CD14-positive monocyte (primary cell): Measurements from ENCODE around the gene GMPPA. TPM values are rescaled to one million over a fixed set of nuclear protein-coding genes. Genes with fewer than 3 reads are reported as not detected.

Experiments
- DNase-seq, 3 donors: peaks; one replicate each; pipeline ENCODE4 v3.0.0-alpha.2; 2011 to 2022
- H2AFZ ChIP-seq: 2 replicates; pipeline ENCODE4 v1.6.0; 2012; ENCODE audit warnings: mild to moderate bottlenecking, low read depth, low read length, inconsistent platforms; ENCODE audit not compliant: insufficient read depth, poor library complexity, severe bottlenecking
- H3K27ac ChIP-seq, 2 donors: 1 replicate in 1 of 2; 2 replicates in 1 of 2; pipeline ENCODE4 v1.5.1; 2012 to 2013; ENCODE audit warnings: low read length in 2 of 2, control low read depth in 1 of 2, inconsistent platforms in 1 of 2, low read depth in 1 of 2, mild to moderate bottlenecking in 1 of 2
- H3K27me3 ChIP-seq, 2 donors: one replicate each; pipeline versions ENCODE4 v1.6.0 to v1.6.1; 2011 to 2013; ENCODE audit warnings: low read length in 2 of 2; ENCODE audit not compliant: control insufficient read depth in 2 of 2, insufficient read depth in 2 of 2
- H3K36me3 ChIP-seq, 2 donors: replicated peaks in 1 of 2; 1 replicate in 1 of 2; 2 replicates in 1 of 2; pipeline versions ENCODE4 v1.5.1 to v1.6.1; 2012 to 2013; ENCODE audit warnings: low read length in 2 of 2, control low read depth in 1 of 2, inconsistent platforms in 1 of 2, mild to moderate bottlenecking in 1 of 2; ENCODE audit not compliant: insufficient read depth in 2 of 2, control insufficient read depth in 1 of 2
- H3K4me1 ChIP-seq, 2 donors: 1 replicate in 1 of 2; 2 replicates in 1 of 2; pipeline versions ENCODE4 v1.5.1 to v1.6.1; 2012 to 2013; ENCODE audit warnings: low read length in 2 of 2, control low read depth in 1 of 2, inconsistent platforms in 1 of 2, mild to moderate bottlenecking in 1 of 2, moderate library complexity in 1 of 2; ENCODE audit not compliant: insufficient read depth in 2 of 2, control insufficient read depth in 1 of 2
- H3K4me2 ChIP-seq: replicated peaks from 2 replicates; pipeline ENCODE3; 2012; ENCODE audit warnings: low read length, moderate library complexity, mild to moderate bottlenecking; ENCODE audit not compliant: poor library complexity, severe bottlenecking; ENCODE audit errors: extremely low read depth
- H3K4me3 ChIP-seq, 3 experiments: fragments of 200-600 bp in 1 of 3; sonication (generic) in 1 of 3; replicated peaks in 1 of 3; 1 replicate in 2 of 3; 2 replicates in 1 of 3; pipeline ENCODE4 v1.5.1; 2011 to 2013; ENCODE audit warnings: low read length in 3 of 3, mild to moderate bottlenecking in 3 of 3, control low read depth in 2 of 3, low read depth in 2 of 3, inconsistent platforms in 1 of 3, moderate library complexity in 1 of 3
- H3K79me2 ChIP-seq: 2 replicates; pipeline ENCODE4 v1.6.0; 2012; ENCODE audit warnings: mild to moderate bottlenecking, control low read depth, inconsistent platforms, low read length, moderate library complexity; ENCODE audit not compliant: insufficient read depth
- H3K9ac ChIP-seq: 2 replicates; pipeline ENCODE4 v1.6.0; 2017; ENCODE audit warnings: low read length, mild to moderate bottlenecking; ENCODE audit not compliant: insufficient read depth, poor library complexity, severe bottlenecking
- H3K9me3 ChIP-seq, 2 donors: replicated peaks in 1 of 2; 1 replicate in 1 of 2; 2 replicates in 1 of 2; pipeline versions ENCODE4 v1.5.1 to v1.6.1; 2012 to 2013; ENCODE audit warnings: low read length in 2 of 2, control low read depth in 1 of 2; ENCODE audit not compliant: control insufficient read depth in 1 of 2, insufficient read depth in 1 of 2
- H4K20me1 ChIP-seq: 2 replicates; pipeline ENCODE4 v1.6.0; 2012; ENCODE audit warnings: mild to moderate bottlenecking, low read length, control low read depth, moderate library complexity; ENCODE audit not compliant: insufficient read depth
- H3K27ac Mint-ChIP-seq, 7 donors: one replicate each; pipeline ENCODE4 v1.8.0; 2020; ENCODE audit warnings: mild to moderate bottlenecking in 7 of 7, mixed read lengths in 7 of 7, moderate library complexity in 6 of 7, inconsistent platforms in 2 of 7
- H3K27me3 Mint-ChIP-seq, 3 donors: one replicate each; pipeline ENCODE4 v1.8.0; 2021 to 2022; ENCODE audit warnings: low read depth in 3 of 3, mild to moderate bottlenecking in 3 of 3, mixed read lengths in 3 of 3, moderate library complexity in 3 of 3, inconsistent platforms in 1 of 3
- H3K36me3 Mint-ChIP-seq, 2 donors: one replicate each; pipeline ENCODE4 v1.8.0; 2020; ENCODE audit warnings: mixed read lengths in 2 of 2, inconsistent platforms in 1 of 2, mild to moderate bottlenecking in 1 of 2
- H3K4me1 Mint-ChIP-seq: one replicate; pipeline ENCODE4 v1.8.0; 2020; ENCODE audit warnings: mild to moderate bottlenecking, mixed read lengths
- H3K4me3 Mint-ChIP-seq, 2 donors: one replicate each; pipeline ENCODE4 v1.8.0; 2020; ENCODE audit warnings: mild to moderate bottlenecking in 2 of 2, mixed read lengths in 2 of 2, moderate library complexity in 1 of 2
- H3K9me3 Mint-ChIP-seq, 7 donors: one replicate each; pipeline ENCODE4 v1.8.0; 2020 to 2022; ENCODE audit warnings: mixed read lengths in 7 of 7, mild to moderate bottlenecking in 6 of 7, moderate library complexity in 6 of 7, inconsistent platforms in 2 of 7
- CTCF ChIP-seq: fragments of 200-600 bp; IDR thresholded peaks from one replicate; pipeline ENCODE4 v1.8.0; 2022; ENCODE audit warnings: antibody characterized with exemption, mild to moderate bottlenecking
- WGBS: methylation state at CpG from one replicate; pipeline ENCODE4 v1.1.5; 2013; ENCODE audit warnings: missing lambda C conversion rate; ENCODE audit not compliant: insufficient coverage; 5-methylcytosine and 5-hydroxymethylcytosine counted together
- intact Hi-C, 2 donors: fragments of 100-400 bp; cut with micrococcal nuclease; formaldehyde crosslinking; loops; one replicate each; pipeline versions ENCODE4 v1.15.0 to v1.15.1; 2023
- polyA plus RNA-seq, 3 donors: library from polyadenylated mRNA; depleted of rRNA in 1 of 3; unstranded in 2 of 3; stranded (reverse) in 1 of 3; fragments of 300-500 nt in 2 of 3; fragments of >200 nt in 1 of 3; fragmentation: Illumina TruSeq in 2 of 3; gene quantifications; 1 replicate in 2 of 3; 2 replicates in 1 of 3; pipeline ENCODE4 v1.2.3, GENCODE V29; 2012 to 2021

GMPPA gene
- polyA plus RNA-seq, 3 donors = 35.5 to 71.2 (median 35.9) TPM

- no peak overlapping the region for H3K9ac ChIP-seq
- Mint-ChIP-seq H3K4me3 (no peak overlapping the region), H3K9me3 (peaks cover 0 to 2% (median 0%) of the 10 kb centered on the region in 7 donors), H3K4me1 (no peaks in the 10 kb centered on the region), H3K36me3 (no peaks in the 10 kb centered on the region), H3K27ac (no peak overlapping the region), H3K27me3 (peaks cover 3 to 6% (median 5%) of the 10 kb centered on the region in 3 donors)
- no peak for DNase-seq
- TF ChIP-seq CTCF = no peak
- no peaks in the 10 kb centered on the region for H3K9me3 ChIP-seq
- H3K4me3 ChIP-seq = no peak overlapping the region
- no peak overlapping the region for H2AFZ ChIP-seq
- H3K4me1 ChIP-seq = no peaks in the 10 kb centered on the region
- H3K4me2 ChIP-seq = no peak overlapping the region
- no peak overlapping the region for H3K27ac ChIP-seq
- H3K79me2 ChIP-seq = no peaks in the 10 kb centered on the region
- intact Hi-C loops = no loop called here
- H4K20me1 ChIP-seq = no peaks in the 10 kb centered on the region
- no peaks in the 10 kb centered on the region for H3K36me3 ChIP-seq
- 97% methylated on average over 20 of the region's 23 CpGs for WGBS
- H3K27me3 ChIP-seq = no peaks in the 10 kb centered on the region
Measured at GRCh38 chr2:219468410-219469185, 30.1 kb upstream of the GMPPA start.

GRCh38 chr2:219469186-219469724 lies 29.4 kb upstream of the GMPPA start:
- Mint-ChIP-seq H3K9me3 (peaks cover 0 to 2% (median 0%) of the 10 kb centered on the region in 7 donors), H3K4me3 (no peak overlapping the region), H3K4me1 (no peaks in the 10 kb centered on the region), H3K27me3 (peaks cover 3 to 6% (median 5%) of the 10 kb centered on the region in 3 donors), H3K36me3 (no peaks in the 10 kb centered on the region), H3K27ac (no peak overlapping the region)
- 91% methylated on average over 13 of the region's 16 CpGs for WGBS
- H3K4me3 ChIP-seq = no peak overlapping the region
- H3K27me3 ChIP-seq = no peaks in the 10 kb centered on the region
- H3K36me3 ChIP-seq = no peaks in the 10 kb centered on the region
- H3K27ac ChIP-seq = no peak overlapping the region
- no peak overlapping the region for H3K4me2 ChIP-seq
- no peak for TF ChIP-seq CTCF
- H3K9ac ChIP-seq = no peak overlapping the region
- H3K4me1 ChIP-seq = no peaks in the 10 kb centered on the region
- H4K20me1 ChIP-seq = no peaks in the 10 kb centered on the region
- no peaks in the 10 kb centered on the region for H3K79me2 ChIP-seq
- H3K9me3 ChIP-seq = no peaks in the 10 kb centered on the region
- DNase-seq = no peak
- intact Hi-C loops = no loop called here
- H2AFZ ChIP-seq = no peak overlapping the region
